Measurements from ENCODE around the gene KCNJ12. TPM values are rescaled to one million over a fixed set of nuclear protein-coding genes. Genes with fewer than 3 reads are reported as not detected.
"Not testable (repeated sequence)": the region's sequence is repeated elsewhere in the genome, so short reads cannot be mapped to it uniquely, and the experiment has no call there.

KCNJ12 gene
- total RNA-seq, 4 donors from 2014 or later = 0.94 to 1.7 TPM; not detected in 2

- not testable (repeated sequence) for H3K36me3 ChIP-seq, H3K4me1 ChIP-seq, H3K27me3 ChIP-seq, H3K27ac ChIP-seq, H3K9me3 ChIP-seq, DNase-seq, H3K4me3 ChIP-seq
Observed at GRCh38 chr17:21439015-21439336, 62.8 kb downstream of the KCNJ12 start.

GRCh38 chr17:21445091-21445650 lies 69.0 kb downstream of the KCNJ12 start:
- H3K36me3 ChIP-seq = no peaks in the 10 kb centered on the region

GRCh38 chr17:21447552-21447951 lies 71.4 kb downstream of the KCNJ12 start:
- not testable (repeated sequence) for H3K4me3 ChIP-seq, H3K4me1 ChIP-seq, H3K36me3 ChIP-seq, H3K27me3 ChIP-seq, H3K27ac ChIP-seq, DNase-seq, H3K9me3 ChIP-seq

More at GRCh38 chr17:21445091-21445650, 69.0 kb downstream of the KCNJ12 start:
- Histone ChIP-seq H3K4me3 (no peak overlapping the region), H3K9me3 (no peaks in the 10 kb centered on the region), H3K4me1 (no peaks in the 10 kb centered on the region), H3K27ac (no peak overlapping the region), H3K27me3 (no peaks in the 10 kb centered on the region)
- TF ChIP-seq CTCF (IDR thresholded peaks at IDR 0.05) (no peak), POLR2A (IDR thresholded peaks at IDR 0.05) (no peak)
- DNase-seq = no peak

- H3K9me3 ChIP-seq, H3K4me1 ChIP-seq, H3K27ac ChIP-seq, H3K36me3 ChIP-seq, H3K27me3 ChIP-seq, H3K4me3 ChIP-seq, DNase-seq: not testable (repeated sequence)
- peak in 3 of 6 experiments; percentile 12 to 23 (median 22) for TF ChIP-seq CTCF (IDR thresholded peaks at IDR 0.05)
Observed at GRCh38 chr17:21449891-21450290, 73.7 kb downstream of the KCNJ12 start.

GRCh38 chr17:21451975-21452374 lies 75.8 kb downstream of the KCNJ12 start:
- H3K9me3 ChIP-seq = peaks cover 0 to 4% (median 0%) of the 10 kb centered on the region in 4 donors
- no peak overlapping the region for H3K27ac ChIP-seq
- no peaks in the 10 kb centered on the region for H3K36me3 ChIP-seq
- H3K4me3 ChIP-seq = no peak overlapping the region
- H3K27me3 ChIP-seq = no peaks in the 10 kb centered on the region
- TF ChIP-seq POLR2A (IDR thresholded peaks at IDR 0.05) (no peak), CTCF (IDR thresholded peaks at IDR 0.05) (no peak)
- H3K4me1 ChIP-seq = peaks cover 0 to 6% (median 0%) of the 10 kb centered on the region in 4 donors
- DNase-seq = no peak

GRCh38 chr17:21452377-21453143 lies 76.4 kb downstream of the KCNJ12 start:
- H3K9me3 ChIP-seq = peaks cover 0 to 4% (median 0%) of the 10 kb centered on the region in 4 donors
- TF ChIP-seq CTCF (IDR thresholded peaks at IDR 0.05) (peak in 4 of 6 experiments; percentile 27 to 37 (median 36)), POLR2A (IDR thresholded peaks at IDR 0.05) (no peak)
- H3K4me1 ChIP-seq = peaks cover 0 to 9% (median 0%) of the 10 kb centered on the region in 4 donors
- no peak overlapping the region for H3K27ac ChIP-seq
- peak in 2 of 3 donors; percentile 27 to 62 for DNase-seq
- peak overlapping the region in 2 of 4 donors; percentile 13 for H3K4me3 ChIP-seq
- no peaks in the 10 kb centered on the region for H3K27me3 ChIP-seq
- H3K36me3 ChIP-seq = no peaks in the 10 kb centered on the region

All from Peyer's patch (tissue), 4 donors.